ENCODE measurements around the gene SOCS6. TPM values are rescaled to one million over a fixed set of nuclear protein-coding genes. Genes with fewer than 3 reads are reported as not detected.

The SOCS6 gene
- total RNA-seq, 4 donors from 2014 or later: 11.5 to 47.8 (median 46.1) TPM

- intact Hi-C loops (cut with DNase I; ENCODE audit: low total_unique reads): no loop called here
- in situ Hi-C loops (cut with MboI; ENCODE audit: low pct_ligation_motif_present in 1 of 4, low pct_unique_long_range_greater_than_20kb in 1 of 4, low sequenced_read_pairs in 3 of 4): loop anchor here in 1 of 4 donors (25.0 kb wide), 1 partner anchor 114 kb away; the partner anchor contains the start of gene RTTN
- Histone ChIP-seq H3K36me3 (peaks cover 0 to 15% (median 6%) of the 10 kb centered on the region in 4 donors), H3K9me3 (no peaks in the 10 kb centered on the region), H3K27me3 (no peaks in the 10 kb centered on the region), H3K4me1 (peaks cover 0 to 16% (median 2%) of the 10 kb centered on the region in 4 donors), H3K4me3 (no peak overlapping the region), H3K27ac (no peak overlapping the region)
- no peak for DNase-seq
- no peak for TF ChIP-seq POLR2AphosphoS5 (IDR thresholded peaks at IDR 0.05)
- TF ChIP-seq CTCF (IDR thresholded peaks at IDR 0.05): no peak
- no peak for TF ChIP-seq POLR2A (IDR thresholded peaks at IDR 0.05)
- TF ChIP-seq EP300 (IDR thresholded peaks at IDR 0.05; ENCODE audit: low read depth): no peak
- 67 to 95% methylated on average over 1 of the region's 1 CpG for WGBS, 2 donors (ENCODE audit: low coverage in 1 of 2)
These were observed 37.4 kb downstream of the SOCS6 start for GRCh38 chr18:70326255-70326654.

GRCh38 chr18:70328169-70328568 is 39.3 kb downstream of the SOCS6 start:
- TF ChIP-seq CTCF (IDR thresholded peaks at IDR 0.05) (no peak), POLR2AphosphoS5 (IDR thresholded peaks at IDR 0.05) (no peak), EP300 (IDR thresholded peaks at IDR 0.05; ENCODE audit: low read depth) (no peak), POLR2A (IDR thresholded peaks at IDR 0.05) (no peak)
- H3K4me1 ChIP-seq: peaks cover 0 to 6% (median 0%) of the 10 kb centered on the region in 4 donors
- peaks cover 0 to 15% (median 6%) of the 10 kb centered on the region in 4 donors for H3K36me3 ChIP-seq
- intact Hi-C loops (cut with DNase I; ENCODE audit: low total_unique reads): no loop called here
- in situ Hi-C loops (cut with MboI; ENCODE audit: low pct_ligation_motif_present in 1 of 4, low pct_unique_long_range_greater_than_20kb in 1 of 4, low sequenced_read_pairs in 3 of 4): loop anchor here in 1 of 4 donors (25.0 kb wide), 1 partner anchor 116 kb away; the partner anchor contains the start of gene RTTN
- no peak overlapping the region for H3K27ac ChIP-seq
- no peak overlapping the region for H3K4me3 ChIP-seq
- no peaks in the 10 kb centered on the region for H3K9me3 ChIP-seq
- 90 to 92% methylated on average over 4 of the region's 4 CpGs for WGBS, 2 donors (ENCODE audit: low coverage in 1 of 2)
- H3K27me3 ChIP-seq: no peaks in the 10 kb centered on the region
- no peak for DNase-seq

GRCh38 chr18:70329071-70329470 is 40.2 kb downstream of the SOCS6 start:
- Histone ChIP-seq H3K27ac (no peak overlapping the region), H3K4me1 (peaks cover 0 to 6% (median 0%) of the 10 kb centered on the region in 4 donors), H3K4me3 (no peak overlapping the region), H3K27me3 (no peaks in the 10 kb centered on the region), H3K36me3 (peaks cover 0 to 15% (median 6%) of the 10 kb centered on the region in 4 donors), H3K9me3 (no peaks in the 10 kb centered on the region)
- WGBS, 2 donors (ENCODE audit: low coverage in 1 of 2): 53 to 55% methylated on average over 2 of the region's 2 CpGs
- intact Hi-C loops (cut with DNase I; ENCODE audit: low total_unique reads) (no loop called here), in situ Hi-C loops (cut with MboI; ENCODE audit: low pct_ligation_motif_present in 1 of 4, low pct_unique_long_range_greater_than_20kb in 1 of 4, low sequenced_read_pairs in 3 of 4) (loop anchor here in 1 of 4 donors (25.0 kb wide), 1 partner anchor 117 kb away; the partner anchor contains the start of gene RTTN)
- no peak for DNase-seq
- TF ChIP-seq POLR2AphosphoS5 (IDR thresholded peaks at IDR 0.05) (no peak), POLR2A (IDR thresholded peaks at IDR 0.05) (no peak)

- Histone ChIP-seq H3K4me1 (peaks cover 0 to 6% (median 0%) of the 10 kb centered on the region in 4 donors), H3K9me3 (no peaks in the 10 kb centered on the region), H3K4me3 (no peak overlapping the region), H3K36me3 (peaks cover 0 to under 1% (median 0%) of the 10 kb centered on the region in 4 donors), H3K27ac (no peak overlapping the region), H3K27me3 (no peaks in the 10 kb centered on the region)
- no peak for DNase-seq
- in situ Hi-C loops (cut with MboI; ENCODE audit: low pct_ligation_motif_present in 1 of 4, low pct_unique_long_range_greater_than_20kb in 1 of 4, low sequenced_read_pairs in 3 of 4) (loop anchor here in 1 of 4 donors (25.0 kb wide), 1 partner anchor 119 kb away; the partner anchor contains the start of gene RTTN), intact Hi-C loops (cut with DNase I; ENCODE audit: low total_unique reads) (no loop called here)
- TF ChIP-seq EP300 (IDR thresholded peaks at IDR 0.05; ENCODE audit: low read depth): no peak
- 64 to 77% methylated on average over 6 of the region's 6 CpGs for WGBS, 2 donors (ENCODE audit: low coverage in 1 of 2)
These were observed 42.0 kb downstream of the SOCS6 start for GRCh38 chr18:70330887-70331286.

GRCh38 chr18:70331456-70332097 is 42.7 kb downstream of the SOCS6 start:
- Histone ChIP-seq H3K27ac (no peak overlapping the region), H3K9me3 (no peaks in the 10 kb centered on the region), H3K4me1 (peaks cover 0 to 6% (median 1%) of the 10 kb centered on the region in 4 donors), H3K36me3 (no peaks in the 10 kb centered on the region), H3K4me3 (no peak overlapping the region), H3K27me3 (no peaks in the 10 kb centered on the region)
- DNase-seq: no peak
- 34 to 68% methylated on average over 3 to 5 of the region's 5 CpGs for WGBS, 2 donors (ENCODE audit: low coverage in 1 of 2)
- in situ Hi-C loops (cut with MboI; ENCODE audit: low pct_ligation_motif_present in 1 of 4, low pct_unique_long_range_greater_than_20kb in 1 of 4, low sequenced_read_pairs in 3 of 4) (loop anchor here in 1 of 4 donors (25.0 kb wide), 1 partner anchor 119 kb away; the partner anchor contains the start of gene RTTN), intact Hi-C loops (cut with DNase I; ENCODE audit: low total_unique reads) (no loop called here)
- TF ChIP-seq EP300 (IDR thresholded peaks at IDR 0.05; ENCODE audit: low read depth): no peak
- TF ChIP-seq POLR2A (IDR thresholded peaks at IDR 0.05): no peak
- no peak for TF ChIP-seq CTCF (IDR thresholded peaks at IDR 0.05)
- no peak for TF ChIP-seq POLR2AphosphoS5 (IDR thresholded peaks at IDR 0.05)

Measured in transverse colon (tissue), 4 donors.